Amniotic stem cell (primary cell): ENCODE results near the gene PPP2R2C.
A peak's percentile ranks its signal among the peaks of the same experiment; 100 is the strongest.

ENCODE experiments used
- DNase-seq: peaks from one replicate; lab custom pipeline; 2025; lab: John Stamatoyannopoulos, UW

PPP2R2C gene

GRCh38 chr4:6362243-6362885 is 110.0 kb downstream of the PPP2R2C start:
- DNase-seq: no peak

GRCh38 chr4:6361076-6361784 is 111.2 kb downstream of the PPP2R2C start:
- DNase-seq: no peak

- no peak for DNase-seq
Observed at GRCh38 chr4:6360385-6360784, 112.0 kb downstream of the PPP2R2C start.

GRCh38 chr4:6359536-6360308 is 112.7 kb downstream of the PPP2R2C start:
- DNase-seq: no peak

DNA sequence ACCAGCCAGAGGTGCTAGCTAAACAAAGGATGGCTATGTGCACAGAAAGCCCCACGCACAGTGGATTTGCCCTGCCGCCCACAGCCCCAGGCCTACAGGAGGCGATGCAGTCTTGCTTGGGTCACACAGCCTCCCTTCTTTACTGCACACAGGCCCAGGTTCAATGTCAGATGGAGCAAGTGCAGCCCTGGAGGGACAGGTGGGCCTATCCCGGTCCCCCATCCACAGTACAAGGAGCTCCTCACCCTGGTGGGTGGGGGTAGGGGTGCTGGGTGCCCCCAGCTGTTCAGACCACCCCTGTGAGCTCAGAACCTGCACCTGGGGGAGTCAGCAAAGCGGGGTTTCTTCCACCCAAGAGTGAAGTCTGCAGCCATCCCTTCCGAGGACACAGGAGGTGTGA is 114.9 kb downstream of the PPP2R2C start:
- no peak for DNase-seq

DNA sequence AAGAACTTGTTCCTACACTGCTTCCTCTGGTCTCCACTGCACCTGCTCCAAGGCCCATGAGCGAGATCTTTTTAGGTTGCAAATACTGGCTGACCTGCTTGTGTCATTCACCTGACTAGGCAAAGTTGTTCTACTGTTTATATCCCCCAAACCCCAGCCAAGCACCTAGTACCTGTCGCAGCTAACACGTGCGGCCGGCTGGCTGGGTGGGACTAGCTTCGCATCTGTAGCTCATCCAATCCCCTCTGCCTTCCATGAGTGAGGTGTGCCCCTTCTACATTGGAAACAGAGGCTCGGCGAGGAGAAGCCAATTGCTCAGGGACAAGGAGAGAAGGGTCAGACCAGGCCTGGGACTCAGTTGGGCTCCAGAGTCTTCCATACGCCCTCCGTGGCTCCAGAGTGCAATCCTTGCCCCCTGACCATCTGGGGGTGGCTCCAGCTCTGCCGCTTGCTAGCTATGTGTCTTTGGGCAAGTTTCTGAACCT is 116.3 kb downstream of the PPP2R2C start:
- DNase-seq: no peak

DNA sequence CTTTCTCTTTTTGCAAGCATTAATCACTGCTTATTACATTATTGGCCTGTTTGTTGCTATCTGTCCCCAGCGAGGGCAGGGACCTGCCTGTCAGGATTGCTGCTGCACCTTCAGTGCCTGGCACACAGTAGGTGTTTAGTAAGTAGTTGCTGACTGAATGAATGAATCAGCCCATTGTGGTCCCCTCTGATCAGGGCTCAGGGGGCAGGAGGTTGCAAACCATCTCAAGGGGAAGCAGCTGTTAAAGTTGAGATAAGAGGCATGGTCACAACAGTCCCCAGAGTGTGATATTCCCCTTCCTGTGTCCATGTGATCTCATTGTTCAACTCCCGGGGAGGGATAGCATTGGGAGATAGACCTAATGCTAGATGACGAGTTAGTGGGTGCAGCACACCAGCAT is 117.4 kb downstream of the PPP2R2C start:
- no peak for DNase-seq

DNA sequence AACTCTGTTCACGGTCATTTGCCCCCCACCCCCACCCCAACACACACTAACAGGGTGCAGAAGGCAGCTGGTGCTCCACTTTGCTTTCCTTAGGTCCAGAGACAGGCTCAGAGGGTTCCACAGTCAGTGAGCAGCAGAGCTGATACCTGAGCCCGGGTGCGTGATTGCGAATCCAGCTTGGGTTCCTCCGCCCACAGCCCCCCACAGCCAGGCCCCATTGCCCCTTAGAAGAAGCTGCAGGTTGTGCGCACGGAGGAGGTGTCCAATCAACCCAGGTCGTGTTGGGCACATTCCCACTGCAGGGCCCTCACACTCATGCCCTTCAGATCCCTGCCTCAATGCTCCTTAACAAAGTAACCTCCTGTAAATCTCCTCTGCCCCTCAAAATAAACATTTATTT is 117.8 kb downstream of the PPP2R2C start:
- DNase-seq: no peak

DNA sequence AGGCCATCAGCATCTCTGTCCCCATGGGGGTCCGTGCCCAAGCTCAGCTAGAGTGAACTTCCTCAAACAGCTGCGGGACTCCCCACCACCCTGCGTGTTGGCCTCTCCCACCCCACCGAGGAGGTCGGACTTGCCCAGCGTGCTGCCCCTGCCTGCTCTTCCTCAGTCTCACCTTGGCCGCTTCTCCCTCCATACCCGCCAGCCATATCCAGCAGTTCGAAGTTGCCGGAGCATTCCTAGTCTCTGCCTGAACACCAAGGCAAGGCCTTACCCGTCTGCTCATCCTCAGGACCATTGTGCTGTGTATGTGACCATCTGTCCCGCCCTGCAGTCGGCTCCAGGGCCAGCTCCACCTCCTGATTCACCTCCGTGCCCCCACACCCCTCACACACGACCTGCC is 118.3 kb downstream of the PPP2R2C start:
- no peak for DNase-seq

DNA sequence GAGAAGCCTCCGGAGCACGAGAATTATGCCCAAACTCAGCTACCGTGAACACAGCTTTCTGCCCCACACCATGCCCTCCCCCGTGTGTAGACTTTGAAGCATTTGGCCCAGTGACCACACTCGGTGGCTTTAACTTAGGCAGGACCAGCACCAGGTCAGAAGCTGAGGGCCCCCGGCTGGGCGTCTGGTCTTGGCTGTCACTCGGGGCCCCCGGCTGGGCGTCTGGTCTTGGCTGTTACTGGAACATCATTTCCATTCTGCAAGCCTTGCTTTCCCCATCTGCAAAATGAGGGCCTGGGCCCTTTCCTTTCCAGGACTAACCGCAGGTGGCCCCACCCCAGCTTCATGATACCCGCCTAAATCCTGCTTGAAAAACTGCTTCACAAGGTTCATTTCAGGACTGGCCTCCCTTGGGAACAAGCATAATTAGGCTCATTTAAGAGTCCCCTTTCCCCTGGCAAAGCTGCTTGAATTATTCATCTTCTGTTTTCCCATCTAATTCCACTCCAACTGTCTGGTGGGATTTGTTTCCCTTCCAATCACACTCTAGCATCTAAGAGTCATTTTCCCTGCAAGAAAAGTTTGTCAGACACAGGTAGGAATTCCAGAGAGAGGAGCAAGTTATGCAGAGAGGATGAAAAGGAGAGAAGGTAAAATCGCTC is 120.3 kb downstream of the PPP2R2C start:
- DNase-seq: no peak

- DNase-seq: no peak
Observed at GRCh38 chr4:6351246-6352000, 121.0 kb downstream of the PPP2R2C start.

GRCh38 chr4:6350646-6351045 is 121.8 kb downstream of the PPP2R2C start:
- DNase-seq: no peak

DNA sequence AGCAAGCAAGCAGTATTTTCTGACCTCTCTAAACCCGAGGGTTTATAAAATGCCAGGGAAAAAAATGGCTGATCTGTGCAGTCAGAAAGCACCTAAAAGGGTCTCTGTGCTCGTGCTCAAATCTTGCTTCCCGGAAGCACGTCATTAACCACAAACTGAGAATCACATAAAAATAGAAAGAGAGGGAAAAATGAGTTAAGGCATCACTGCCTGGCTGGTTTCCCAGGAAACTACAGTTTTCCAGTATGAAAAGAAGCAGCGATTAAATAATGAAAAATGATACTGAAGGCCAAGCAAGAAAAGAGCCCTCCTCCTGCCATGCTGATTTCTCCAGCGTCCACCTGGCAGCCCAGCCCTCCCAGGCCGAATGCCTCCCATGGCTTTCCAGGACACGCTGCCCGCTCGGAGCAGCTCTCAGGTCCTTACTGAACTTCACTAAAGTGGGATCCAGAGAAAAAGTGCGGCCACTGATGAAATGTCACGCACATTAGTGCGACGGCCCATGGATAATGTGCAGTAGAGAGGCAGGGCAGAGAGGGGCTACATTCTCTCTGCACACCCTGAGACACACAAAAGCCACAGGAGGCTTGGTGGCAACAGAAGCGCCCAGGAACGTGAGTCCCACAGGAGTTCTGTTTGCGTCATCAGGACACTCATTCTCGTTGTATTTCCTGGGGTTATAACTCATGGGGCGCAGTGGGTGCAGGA is 122.4 kb downstream of the PPP2R2C start:
- no peak for DNase-seq

DNA sequence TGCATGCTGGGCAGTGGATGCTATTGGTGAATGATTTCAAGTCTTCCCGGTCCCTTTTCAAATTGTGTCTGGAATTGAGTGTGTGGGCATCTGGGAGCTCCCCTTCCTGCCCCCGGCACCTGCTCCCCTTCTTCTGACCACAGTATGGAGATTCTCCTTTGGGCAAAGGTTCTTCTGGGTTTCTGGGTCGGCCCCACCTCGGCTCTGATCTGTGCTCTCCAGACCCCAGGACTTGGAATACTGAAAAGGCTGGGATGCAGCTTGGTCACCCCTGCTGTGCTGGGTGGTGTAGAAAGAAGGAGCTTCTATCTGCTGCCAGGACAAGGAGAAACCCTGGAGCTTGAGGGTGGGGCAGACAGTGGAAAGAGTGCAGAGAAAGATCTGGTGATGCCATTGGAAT is 124.0 kb downstream of the PPP2R2C start:
- DNase-seq: no peak

DNA sequence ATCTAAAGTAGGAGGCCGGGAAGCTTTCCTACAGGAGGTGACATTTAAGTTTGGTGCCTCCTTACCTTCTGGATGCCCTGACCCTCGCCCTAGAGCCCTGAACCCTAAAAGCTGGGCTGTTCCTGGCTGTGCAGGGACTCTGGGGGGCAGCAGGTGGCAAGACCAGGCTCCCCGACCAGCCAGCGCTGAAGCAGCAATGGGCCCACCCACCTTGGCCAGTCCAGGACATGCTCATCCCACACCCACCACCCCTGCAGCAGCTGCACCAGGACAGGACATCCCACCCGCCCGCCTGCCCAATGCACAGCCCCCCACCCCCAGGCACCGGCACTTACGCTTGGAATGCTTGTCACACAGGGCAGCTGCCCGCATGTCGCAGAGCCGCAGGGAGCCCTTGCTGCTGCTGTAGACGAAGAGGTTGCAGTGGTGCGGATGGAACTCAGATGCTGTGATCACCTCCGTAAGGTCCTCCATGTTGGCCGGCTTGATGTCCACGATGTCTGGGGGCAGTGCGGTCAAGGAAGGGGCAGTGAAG is 124.8 kb downstream of the PPP2R2C start:
- no peak for DNase-seq

- no peak for DNase-seq
Observed at GRCh38 chr4:6346373-6347110, 125.9 kb downstream of the PPP2R2C start.

DNA sequence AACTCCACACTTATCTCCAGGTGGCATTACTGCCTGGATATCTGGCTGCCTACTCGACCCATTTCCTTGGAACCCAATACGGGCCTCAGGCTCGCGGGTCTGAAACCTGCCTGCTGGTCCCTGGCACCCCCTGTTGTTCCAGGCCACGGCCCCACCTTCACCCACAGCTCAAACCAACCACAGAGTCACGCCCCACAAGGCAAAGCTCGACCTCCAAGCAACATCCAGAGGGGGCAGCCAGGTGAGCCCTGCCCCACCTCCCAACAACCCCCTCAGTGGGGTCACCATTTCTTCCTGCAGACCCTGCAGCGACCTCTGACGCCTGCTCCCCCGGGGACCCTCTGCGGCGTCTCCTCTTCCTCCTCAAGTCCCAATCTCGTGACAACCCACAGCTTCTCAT is 126.5 kb downstream of the PPP2R2C start:
- no peak for DNase-seq

GRCh38 chr4:6345096-6345830 is 127.2 kb downstream of the PPP2R2C start:
- DNase-seq: no peak

DNA sequence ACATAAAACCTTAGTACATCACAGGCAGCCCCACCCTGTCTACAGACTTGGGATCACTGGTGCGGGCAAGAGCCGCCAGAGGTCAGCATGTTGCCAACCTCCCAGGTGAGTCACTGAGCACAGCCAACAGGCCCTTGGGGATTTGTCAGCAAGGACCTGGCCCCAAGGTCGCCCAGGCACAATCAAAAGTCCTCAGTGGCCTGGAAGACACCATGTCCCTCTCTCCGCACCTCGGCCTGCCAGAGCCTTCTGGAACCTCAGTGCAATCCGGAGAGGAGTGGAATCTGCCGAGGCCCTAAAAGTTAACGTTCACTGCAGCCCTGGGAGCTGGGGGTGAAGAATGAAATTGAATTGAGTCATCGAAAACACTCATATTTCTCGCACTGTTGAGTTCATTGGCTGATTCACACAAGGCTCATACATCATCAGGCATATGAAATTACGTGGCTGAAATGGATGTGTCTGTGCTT is 128.4 kb downstream of the PPP2R2C start:
- DNase-seq: peak; percentile 60
